IPS DF 4.7 (cell line): ENCODE measurements around the gene IL17RC.
"Not testable (repeated sequence)": the region's sequence is repeated elsewhere in the genome, so short reads cannot be mapped to it uniquely, and the experiment has no call there.

ENCODE experiments used
- DNase-seq: peaks from one replicate; pipeline ENCODE4 v3.0.0-alpha.2; 2013; ENCODE audit warnings: low spot score; ENCODE audit errors: extremely low read depth

Gene IL17RC, protein sequence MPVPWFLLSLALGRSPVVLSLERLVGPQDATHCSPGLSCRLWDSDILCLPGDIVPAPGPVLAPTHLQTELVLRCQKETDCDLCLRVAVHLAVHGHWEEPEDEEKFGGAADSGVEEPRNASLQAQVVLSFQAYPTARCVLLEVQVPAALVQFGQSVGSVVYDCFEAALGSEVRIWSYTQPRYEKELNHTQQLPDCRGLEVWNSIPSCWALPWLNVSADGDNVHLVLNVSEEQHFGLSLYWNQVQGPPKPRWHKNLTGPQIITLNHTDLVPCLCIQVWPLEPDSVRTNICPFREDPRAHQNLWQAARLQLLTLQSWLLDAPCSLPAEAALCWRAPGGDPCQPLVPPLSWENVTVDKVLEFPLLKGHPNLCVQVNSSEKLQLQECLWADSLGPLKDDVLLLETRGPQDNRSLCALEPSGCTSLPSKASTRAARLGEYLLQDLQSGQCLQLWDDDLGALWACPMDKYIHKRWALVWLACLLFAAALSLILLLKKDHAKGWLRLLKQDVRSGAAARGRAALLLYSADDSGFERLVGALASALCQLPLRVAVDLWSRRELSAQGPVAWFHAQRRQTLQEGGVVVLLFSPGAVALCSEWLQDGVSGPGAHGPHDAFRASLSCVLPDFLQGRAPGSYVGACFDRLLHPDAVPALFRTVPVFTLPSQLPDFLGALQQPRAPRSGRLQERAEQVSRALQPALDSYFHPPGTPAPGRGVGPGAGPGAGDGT

DNA sequence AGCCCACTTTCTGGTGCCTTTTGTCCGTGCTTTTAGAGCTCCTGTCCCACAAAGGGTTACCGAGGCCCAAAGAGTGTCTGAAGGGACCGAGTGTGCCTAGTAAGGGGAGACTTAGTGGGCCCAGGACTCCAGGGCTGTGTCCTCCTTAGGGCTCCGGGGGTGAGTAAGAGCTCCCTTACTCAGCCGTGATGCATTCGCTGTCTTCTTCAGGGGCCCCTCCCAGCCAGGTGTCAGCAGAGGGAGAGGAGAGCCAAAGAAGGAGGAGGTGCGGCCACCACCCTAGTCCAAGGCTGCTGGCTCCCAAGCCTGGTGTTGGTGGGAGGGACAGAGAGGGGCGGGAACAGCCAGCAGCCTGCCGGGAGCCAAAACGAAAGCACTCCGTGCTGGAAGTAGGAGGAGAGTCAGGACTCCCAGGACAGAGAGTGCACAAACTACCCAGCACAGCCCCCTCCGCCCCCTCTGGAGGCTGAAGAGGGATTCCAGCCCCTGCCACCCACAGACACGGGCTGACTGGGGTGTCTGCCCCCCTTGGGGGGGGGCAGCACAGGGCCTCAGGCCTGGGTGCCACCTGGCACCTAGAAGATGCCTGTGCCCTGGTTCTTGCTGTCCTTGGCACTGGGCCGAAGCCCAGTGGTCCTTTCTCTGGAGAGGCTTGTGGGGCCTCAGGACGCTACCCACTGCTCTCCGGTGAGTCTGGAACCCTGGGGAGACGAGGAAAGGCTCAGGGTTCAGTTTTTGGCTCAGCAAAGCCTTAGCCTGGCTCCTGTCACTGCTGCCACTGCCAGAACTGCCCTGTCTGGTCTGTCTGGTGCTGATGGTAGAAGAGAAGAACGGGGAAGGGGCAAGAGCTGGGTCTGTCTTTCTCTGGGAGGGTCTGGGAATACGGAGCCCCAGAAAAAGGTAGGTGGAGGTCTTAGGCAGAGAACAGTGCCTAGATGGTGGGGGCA, at the start of gene IL17RC:
Gene IL17RC, plus strand, starts transcription at position 365 of the 947 bp plus-strand sequence. Its CDS starts 218 bp downstream, at position 583.
- no peak for DNase-seq

DNA sequence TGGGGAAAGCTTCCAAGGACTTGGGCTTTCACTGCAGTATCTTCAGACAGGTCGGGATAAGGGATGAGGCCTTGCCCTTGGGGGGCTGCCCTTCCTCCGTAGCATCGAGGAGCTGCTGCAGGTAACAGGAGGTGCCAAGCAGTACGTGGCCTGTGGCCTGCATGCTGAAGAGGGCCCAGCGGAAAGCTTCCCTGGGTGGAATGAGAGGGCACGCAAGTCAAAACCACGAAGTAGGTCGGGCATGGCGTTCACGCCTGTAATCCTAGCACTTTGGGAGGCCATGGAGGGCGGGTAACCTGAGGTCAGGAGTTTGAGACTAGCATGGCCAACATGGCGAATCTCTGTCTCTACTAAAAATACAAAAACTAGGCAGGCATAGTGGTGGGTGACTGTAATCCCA, 49.8 kb upstream of the IL17RC start:
- no peak for DNase-seq

DNA sequence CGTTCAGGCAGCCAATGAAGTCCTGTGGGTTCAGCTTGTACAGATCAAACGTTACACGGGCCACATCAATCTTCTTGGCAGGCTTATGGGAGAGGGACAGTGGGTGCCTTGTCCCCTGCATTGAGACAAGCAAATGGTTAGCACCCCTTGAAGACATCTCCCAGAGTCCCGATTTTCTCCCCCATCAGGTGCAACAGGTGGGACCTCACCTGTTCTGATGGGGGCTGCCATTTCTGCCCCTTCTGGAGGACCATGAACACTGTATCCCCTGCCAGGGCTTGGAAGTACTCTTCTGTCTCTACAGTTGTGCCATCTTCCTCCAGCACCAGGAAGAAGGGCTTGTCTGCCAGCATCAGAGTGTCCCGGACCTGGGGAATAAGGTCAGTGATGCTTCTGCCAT, 46.9 kb upstream of the IL17RC start:
- DNase-seq: no peak

DNA sequence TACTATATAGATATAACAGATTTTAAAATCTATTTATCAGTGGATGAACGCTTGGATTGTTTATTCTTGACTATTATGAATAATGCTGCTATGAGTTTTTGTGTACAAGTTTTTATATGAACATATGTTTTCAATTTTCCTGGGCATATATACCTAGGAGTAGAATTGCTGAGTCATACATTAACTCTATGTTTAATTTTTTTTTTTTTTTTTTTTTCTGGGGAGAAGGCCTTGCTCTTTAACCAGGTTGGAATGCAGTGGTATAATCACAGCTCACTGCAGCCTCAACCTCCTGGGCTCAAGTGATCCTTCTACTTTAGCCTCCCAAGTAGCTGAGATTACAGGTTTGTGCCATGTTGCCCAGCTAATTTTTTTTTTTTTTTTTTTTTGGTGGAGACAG, 45.9 kb upstream of the IL17RC start:
- DNase-seq: no peak

DNA sequence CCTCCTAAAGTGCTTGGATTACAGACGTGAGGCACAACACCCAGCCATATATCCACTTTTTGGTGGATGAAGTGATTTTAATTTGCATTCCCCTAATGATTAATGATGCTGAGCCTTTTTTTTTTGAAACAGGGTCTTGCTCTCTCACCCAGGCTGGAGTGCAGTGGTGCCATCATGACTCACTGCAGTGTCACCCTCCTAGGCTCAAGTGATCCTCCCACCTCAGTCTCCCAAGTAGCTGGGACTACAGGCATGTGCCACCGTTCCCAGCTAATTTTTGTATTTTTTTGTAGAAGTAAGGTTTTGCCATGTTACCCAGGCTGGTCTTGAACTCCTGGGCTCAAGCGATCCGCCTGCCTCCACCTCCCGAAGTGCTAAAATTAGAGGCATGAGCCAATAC, 44.8 kb upstream of the IL17RC start:
- not testable (repeated sequence) for DNase-seq

DNA sequence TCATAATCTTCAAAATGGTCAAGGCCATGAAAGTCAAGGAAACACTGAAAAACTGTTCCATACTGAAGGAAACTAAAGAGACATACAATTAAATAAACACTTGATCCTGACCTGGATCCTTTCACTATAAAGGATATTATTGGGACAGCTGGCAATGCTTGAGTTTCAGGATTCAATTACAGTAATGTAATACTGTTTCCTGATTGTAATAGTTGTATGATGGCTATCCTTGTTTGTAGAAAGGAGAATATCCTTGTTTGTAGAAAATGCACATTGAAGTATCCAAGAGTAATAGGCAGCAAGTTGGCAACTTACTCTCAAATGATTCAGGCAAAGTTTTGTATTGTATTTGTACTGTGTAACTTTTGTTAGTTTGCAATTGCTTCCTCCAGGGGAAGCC, 41.5 kb upstream of the IL17RC start:
- DNase-seq: no peak

DNA sequence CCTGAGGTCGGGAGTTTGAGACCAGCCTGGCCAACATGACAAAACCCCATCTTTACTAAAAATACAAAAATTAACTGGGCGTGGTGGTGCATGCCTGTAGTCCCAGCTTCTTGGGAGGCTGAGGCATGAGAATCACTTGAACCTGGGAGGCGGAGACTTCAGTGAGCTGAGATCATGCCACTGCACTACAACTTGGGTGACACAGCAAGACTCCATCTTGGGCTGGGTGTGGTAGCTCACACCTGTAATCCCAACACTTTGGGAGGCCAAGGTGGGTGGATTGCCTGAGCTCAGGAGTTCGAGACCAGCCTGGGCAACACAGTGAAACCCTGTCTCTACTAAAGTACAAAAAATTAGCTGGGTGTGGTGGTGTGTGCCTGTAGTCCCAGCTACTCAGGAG, 40.6 kb upstream of the IL17RC start:
- not testable (repeated sequence) for DNase-seq

DNA sequence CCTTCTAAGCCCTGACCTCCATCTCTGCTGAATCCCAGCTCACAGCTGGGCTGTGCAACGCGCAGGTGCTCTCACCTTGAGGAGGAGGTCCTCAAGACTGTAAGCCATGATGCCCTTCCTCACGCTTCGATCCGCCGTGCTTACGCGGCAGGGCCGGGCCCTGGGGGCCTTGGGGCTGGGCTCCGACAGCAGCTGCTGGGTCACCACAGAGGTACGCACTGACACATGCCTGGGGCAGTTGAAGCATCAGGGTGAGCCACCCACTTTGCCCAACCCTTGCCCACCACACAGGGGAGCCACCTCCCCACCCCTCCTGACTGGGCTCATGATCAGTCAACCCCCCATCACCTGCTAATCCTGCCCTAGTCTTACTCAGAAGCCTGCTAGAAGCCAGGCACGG, 39.9 kb upstream of the IL17RC start:
- DNase-seq: no peak

DNA sequence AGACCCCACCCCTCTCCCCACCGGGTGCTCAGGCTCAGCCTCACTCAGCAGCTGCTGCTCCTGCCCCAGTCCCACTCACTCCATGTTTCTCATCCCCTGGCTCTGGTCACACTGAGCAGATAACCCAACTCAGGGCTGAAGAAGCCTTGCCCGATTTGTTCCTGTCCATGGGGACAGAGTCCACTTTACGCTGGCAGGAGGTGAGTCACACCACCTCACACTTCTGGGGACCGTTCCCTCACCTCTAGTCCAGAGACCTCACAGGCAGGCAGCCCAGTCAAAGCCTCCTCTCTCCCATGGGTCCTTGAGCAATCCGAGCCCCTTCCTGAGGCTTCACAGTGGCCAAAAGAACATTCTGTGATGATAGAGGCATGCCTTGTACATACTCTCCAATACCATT, 38.2 kb upstream of the IL17RC start:
- no peak for DNase-seq

DNA sequence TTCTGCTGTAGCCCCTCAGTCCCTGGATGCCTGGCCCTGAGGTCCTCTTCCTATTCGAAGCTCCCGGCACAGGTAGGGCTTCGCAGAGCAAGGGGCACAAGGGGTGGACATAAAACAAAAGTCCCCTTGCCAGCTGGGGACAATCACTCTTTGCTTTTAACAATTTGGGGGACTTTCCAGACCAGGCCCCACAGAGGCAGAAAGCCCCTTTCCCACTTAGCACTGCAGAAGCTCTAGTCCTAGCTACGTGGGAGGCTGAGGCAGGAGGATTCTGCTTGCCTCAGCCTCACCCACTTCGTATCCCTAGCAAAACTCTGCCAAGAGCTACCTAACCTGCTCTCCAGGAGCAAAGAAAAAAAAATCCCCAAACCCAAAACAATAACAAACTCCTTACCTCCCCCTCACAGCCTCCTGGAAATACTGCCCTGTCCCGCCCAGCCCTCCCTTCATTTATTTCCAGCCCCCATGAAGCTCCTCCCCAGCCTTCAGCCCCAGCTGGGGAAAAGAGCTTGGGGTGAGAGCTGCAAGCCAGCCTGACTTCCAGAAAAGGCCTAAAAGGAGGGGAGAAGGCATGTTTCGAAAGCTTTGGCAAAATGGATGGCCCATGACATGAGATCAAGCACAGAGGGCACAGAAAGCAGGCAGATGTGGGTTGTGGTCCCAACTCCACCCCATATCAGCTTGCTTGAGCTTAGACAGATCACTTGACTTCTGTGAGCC, 36.9 kb upstream of the IL17RC start, which contains the start of gene CIDEC:
Gene CIDEC, minus strand, starts transcription at position 424 of the 720 bp plus-strand sequence. CDS start 1,767 bp downstream, outside the sequence.
- no peak for DNase-seq

DNA sequence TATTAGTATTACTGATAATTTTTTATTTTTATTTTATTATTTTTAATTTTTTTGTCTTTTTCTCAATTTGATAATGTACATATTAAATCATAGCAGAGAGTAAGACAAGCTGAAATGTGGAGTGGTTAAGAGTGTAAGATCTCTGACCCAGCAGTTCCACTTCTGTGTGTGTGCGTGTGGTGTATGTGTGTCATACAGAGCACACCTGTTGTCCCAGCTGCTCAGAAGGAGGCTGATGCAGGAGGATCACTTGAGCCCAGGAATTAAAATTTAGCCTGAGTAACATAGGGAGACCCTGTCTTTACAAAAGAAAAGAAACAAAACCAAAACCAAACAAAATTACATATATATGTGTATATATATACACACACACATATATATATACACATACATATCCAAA, 35.5 kb upstream of the IL17RC start:
- no peak for DNase-seq

DNA sequence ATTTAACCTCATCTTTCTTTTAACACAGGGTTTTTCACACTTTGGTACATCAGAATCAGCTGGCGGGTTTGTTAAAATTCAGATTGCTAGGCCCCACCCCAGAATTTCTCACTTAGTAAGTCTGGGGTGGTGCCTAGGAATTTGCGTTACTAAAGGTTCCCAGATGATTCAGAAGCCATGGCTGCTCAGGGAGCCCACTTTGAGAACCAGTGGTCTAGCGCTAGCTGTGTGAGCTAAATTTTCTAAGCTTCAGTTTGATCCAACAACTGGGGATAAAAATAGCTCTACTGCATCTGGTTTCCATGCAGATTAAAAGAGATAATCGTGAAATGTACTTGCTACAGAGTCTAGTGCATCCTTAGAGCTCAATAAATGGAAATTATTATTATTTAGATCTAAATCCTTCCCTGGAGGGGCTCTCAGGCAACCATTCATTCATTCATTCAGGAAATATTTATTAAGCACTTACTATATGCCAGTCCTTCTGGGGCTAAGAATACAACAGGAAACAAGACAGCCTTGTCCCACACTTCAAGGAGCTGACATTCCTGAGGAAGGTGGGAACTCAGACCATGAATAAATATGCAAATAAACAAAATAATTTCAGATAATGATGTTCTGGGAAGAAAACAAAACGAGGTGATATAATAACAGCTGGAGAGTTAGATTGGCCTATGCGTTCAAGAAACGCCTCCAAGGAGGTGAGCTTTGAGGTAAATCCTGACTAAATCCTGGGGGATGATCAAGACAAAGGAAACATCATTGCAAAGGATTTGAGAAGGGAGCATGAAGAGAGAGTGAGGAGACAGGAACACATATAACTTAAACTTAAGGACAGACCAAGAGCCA, 33.0 kb upstream of the IL17RC start:
- no peak for DNase-seq

DNA sequence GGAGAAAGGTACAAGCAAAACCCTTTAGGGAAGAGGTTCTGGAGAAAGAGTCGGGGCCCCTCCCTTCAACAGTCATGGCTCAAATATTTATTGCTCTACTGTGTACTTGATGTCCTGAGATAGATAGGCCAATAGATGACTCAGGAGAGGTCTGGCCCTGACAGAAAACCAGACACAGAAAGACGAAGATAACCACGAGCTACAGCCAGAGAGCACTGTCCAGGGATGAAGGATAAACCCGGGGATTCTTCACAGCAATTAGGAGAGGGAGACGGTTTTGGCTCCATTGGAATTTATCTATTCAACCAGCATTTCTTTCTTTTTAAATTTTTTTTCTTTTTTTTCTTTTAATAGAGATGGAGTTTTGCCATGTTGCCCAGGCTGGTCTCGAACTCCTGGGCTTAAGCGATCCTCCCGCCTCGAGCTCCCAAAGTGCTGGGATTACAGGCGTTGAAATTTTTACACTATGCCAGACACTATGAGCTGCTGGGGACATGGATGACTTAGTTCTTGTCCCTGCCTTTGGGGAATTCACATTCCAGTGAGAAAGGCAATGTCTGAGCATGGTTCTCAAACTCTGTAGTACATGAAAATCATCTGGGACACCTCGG, 32.2 kb upstream of the IL17RC start:
- no peak for DNase-seq

DNA sequence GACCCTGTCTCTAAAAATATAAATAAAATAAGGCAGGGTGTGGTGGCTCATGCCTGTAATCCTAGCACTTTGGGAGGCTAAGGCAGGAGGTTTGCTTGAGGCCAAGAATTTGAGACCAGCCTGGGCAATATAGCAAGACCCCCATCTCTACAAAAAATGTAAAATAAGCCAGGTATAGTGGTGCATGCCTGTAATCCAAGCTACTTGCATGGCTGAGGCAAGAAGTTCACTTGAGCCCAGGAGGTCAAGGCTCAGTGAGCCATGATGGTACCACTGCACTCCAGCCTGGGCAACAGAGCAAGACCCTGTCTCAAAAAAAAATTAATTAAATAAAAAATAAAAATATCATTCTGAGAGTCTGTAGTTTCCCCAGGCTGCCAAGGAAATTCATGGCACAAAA, 30.6 kb upstream of the IL17RC start:
- DNase-seq: no peak

DNA sequence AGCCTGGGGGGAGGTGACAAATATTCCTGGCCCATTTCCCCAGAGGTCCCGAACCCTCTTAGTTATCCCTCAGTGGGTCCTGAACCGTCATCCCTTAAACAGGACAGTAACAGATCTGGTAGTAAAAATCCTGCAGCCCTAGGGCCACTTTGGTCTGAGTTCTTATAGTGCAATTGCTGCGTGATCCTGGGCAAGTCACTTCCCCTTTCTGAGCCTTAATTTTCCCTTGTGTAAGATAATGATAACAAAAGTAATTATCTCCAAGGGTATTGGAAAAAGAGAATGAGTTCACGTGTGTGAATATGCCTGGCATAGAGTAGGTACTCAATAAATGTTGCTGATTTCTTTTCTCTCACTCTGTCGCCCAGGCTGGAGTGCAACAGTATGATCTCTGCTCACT, 29.4 kb upstream of the IL17RC start:
- DNase-seq: no peak

DNA sequence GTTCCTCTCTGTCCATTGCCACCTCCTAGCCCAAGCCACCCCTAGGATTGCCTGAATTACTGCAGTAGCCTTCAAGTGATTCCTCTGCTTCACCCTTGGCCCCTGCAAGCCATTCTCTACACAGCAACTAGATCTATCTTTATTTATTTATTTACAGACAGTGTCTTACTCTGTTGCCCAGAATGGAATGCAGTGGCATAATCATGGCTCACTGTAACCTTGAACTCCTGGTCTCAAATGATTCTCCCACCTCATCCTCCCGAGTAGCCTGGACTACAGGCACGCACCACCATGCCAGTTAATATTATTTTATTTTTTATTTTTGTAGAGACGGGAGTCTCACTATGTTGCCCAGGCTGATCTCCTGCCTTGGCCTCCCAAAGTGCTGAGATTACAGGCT, 28.4 kb upstream of the IL17RC start:
- no peak for DNase-seq

DNA sequence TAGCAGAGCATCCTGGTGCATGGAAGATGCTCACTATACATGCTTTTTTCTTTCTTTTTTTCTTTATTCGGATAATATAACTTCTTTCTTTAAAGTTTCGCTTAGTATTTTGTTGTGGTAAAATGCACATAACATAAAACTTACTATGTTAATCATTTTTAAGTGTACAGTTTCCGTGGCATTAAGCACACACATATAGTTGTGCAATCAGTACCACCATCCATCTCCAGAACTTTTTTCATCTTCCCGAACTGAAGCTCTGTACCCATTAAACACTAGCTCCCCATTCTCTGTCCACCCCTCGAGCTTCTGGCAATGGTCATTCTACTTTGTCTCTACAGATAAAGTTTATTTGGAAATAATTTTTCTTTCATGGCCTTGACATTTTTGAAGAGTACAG, 27.5 kb upstream of the IL17RC start:
- no peak for DNase-seq

DNA sequence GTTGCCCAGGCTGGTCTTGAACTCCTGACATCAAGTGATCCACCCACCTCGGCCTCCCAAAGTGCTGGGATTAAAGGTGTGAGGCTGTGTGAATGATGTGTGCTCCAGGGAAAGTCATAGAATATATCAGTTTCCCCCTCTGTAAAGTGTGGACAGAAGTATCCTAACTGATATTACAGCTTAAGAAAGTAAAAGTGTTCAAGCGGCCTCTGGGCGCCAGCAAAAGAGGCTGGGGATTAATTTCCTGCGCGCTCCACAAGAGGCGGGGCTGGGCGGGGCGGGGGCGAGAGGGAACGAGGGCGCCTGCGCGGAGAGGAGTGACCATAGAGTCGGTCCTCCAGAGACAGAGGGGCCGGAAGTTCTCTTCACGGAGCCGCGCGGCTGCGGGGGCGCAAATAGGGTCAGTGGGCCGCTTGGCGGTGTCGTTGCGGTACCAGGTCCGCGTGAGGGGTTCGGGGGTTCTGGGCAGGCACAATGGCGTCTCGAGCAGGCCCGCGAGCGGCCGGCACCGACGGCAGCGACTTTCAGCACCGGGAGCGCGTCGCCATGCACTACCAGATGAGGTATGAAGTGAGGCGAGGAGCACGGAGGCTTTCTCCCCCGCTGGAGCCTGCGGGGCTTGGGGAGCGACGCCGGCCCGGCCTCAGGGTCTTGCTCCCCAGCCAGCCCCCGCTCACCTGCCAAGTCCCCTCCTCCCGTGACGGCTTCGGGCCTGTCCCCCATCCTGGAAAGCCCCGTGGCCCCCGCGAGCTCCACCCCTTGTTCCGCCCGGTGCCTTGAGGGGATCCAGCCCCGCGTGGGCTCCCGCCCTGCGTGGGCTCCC, 26.4 kb upstream of the IL17RC start, which contains the start of gene JAGN1:
Gene JAGN1, plus strand, starts transcription at position 362 of the 823 bp plus-strand sequence. Its CDS starts 113 bp downstream, at position 475.
- DNase-seq: no peak
